ENCODE data around the gene SCARF2. TPM values are rescaled to one million over a fixed set of nuclear protein-coding genes. Genes with fewer than 3 reads are reported as not detected.
A peak's percentile ranks its signal among the peaks of the same experiment; 100 is the strongest.

The SCARF2 gene
- total RNA-seq, 1 donor, result 15.5 TPM

DNA sequence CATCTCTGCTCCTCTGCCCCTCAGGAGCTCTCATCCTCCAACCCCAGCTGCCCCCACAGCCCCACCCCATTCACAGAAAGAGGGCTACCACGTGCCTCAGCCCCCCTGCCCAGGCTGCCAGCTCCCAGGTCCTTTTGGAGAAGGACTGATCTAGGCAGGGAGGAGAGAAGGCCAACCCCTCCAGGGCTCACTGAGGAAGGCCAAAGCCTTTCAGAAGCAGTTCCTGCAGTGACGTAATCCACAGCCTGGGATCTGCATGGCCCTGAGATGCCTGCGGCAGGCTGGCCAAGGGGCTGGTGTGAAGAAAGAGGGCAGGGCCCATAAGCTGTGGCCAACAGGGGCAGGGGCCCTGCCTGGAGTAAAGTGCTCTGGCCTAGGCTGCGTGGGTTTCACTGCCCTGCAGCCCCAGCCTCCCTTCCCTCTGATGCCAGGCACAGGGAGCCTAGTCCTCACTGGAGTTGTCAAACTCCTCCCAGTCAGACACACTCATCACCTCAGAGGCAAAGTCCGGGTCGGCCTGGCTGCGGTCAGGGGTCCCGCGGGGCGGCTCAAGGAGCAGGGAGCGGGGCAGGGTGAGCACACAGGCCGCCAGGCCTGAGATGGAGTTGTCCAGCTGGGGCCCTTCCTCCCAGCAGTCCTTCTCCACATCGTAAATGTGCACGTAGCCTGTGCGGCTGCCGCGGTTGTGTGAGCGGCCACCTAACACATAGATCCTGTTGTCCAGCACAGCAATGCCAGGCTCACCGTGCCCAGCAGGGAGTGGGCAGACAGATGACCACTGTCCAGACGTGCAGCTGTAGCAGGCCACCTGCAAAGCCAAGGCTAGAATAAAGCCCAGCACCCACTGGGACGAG lies 4.2 kb upstream of the SCARF2 start:
- H3K4me3 ChIP-seq (ENCODE audit: low read depth, low read length), result no peak overlapping the region
- TF ChIP-seq, protein P1, sequence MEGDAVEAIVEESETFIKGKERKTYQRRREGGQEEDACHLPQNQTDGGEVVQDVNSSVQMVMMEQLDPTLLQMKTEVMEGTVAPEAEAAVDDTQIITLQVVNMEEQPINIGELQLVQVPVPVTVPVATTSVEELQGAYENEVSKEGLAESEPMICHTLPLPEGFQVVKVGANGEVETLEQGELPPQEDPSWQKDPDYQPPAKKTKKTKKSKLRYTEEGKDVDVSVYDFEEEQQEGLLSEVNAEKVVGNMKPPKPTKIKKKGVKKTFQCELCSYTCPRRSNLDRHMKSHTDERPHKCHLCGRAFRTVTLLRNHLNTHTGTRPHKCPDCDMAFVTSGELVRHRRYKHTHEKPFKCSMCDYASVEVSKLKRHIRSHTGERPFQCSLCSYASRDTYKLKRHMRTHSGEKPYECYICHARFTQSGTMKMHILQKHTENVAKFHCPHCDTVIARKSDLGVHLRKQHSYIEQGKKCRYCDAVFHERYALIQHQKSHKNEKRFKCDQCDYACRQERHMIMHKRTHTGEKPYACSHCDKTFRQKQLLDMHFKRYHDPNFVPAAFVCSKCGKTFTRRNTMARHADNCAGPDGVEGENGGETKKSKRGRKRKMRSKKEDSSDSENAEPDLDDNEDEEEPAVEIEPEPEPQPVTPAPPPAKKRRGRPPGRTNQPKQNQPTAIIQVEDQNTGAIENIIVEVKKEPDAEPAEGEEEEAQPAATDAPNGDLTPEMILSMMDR (IDR thresholded peaks at IDR 0.05; ENCODE audit: insufficient read depth, low read depth, low read length), result no peak
- DNase-seq (ENCODE audit: low read depth), result peak; percentile 71

DNA sequence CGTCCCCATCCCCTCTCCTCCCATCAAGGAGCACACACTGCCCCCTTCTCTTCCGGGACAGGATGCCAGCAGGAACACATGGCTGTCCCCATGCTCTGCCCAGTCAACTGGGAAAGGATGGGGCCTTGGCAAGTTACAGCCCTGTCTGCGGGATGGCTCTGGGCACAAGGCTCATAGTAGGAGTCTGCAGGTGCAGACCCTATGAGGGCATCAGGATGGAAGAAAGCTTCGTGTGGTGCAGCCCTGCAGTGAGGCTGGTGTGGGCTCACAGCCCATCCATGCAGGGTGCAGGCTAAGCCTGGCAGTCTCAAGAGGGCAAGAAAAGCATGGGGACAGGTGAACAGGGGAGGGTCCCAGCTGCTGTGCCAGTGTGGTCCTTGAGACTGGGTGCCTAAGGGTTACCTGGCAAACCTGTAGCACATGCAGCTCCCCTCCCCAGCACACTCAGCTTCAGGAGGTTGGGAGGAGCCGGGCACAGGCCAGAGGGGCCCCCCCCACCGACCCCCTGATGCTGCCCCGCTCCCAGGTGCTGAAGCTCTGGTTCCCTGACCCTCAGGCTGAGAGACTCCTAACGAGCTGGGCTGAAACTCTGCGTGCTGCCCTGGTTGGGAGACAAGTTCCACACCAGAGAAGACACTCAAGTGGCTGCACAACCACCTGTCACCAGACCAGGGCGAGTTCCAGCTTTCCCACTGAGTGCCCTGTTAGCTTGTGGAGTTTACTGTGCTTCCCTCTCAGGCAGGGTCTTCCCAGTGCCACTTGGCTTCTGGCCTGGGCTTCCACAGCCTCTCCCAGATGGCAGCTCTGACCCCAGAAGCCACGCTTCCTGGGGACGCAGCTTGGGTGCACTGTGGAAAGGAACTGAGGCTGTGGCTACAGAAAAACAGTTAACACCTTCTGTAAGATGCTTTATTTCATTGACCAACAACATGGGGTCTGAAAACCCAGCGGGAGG lies 3.3 kb upstream of the SCARF2 start:
- DNase-seq (ENCODE audit: low read depth), result no peak
- no peak overlapping the region for H3K4me3 ChIP-seq (ENCODE audit: low read depth, low read length)
- TF ChIP-seq, protein P1 (IDR thresholded peaks at IDR 0.05; ENCODE audit: insufficient read depth, low read depth, low read length), result no peak

DNA sequence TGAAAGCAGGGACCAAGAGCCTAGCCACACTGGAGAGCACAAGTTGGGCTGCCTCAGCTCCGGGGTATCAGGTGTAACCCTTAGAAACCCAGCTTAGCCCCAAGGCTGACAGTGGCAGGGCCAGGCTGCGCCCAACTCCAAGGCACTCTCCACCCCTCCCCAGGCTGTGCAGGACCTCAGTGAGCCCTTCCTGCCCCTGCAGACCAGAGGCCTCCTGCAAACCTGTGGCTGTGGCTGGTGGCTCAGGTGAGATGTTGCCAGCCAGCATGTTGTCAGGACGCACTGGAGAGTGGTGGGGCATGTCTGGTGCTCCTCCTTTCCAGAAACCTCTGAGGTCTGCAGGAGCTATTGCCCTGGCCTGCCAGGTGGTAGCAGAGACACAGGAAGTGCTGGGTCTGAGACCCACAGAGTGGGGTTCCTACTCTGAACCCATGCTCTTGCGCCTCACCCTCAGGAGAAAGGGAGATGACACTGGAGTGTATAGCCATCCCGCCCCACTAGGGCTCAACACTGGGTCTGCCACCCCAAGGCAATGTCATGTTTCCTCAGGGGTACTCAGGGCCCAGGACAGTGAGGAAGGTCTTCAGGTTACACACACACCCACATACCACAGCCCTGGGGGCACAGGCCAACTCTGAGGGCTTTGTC lies 2.4 kb upstream of the SCARF2 start:
- DNase-seq (ENCODE audit: low read depth), result no peak
- H3K4me3 ChIP-seq (ENCODE audit: low read depth, low read length), result no peak overlapping the region
- TF ChIP-seq, protein P1 (IDR thresholded peaks at IDR 0.05; ENCODE audit: insufficient read depth, low read depth, low read length), result no peak

DNA sequence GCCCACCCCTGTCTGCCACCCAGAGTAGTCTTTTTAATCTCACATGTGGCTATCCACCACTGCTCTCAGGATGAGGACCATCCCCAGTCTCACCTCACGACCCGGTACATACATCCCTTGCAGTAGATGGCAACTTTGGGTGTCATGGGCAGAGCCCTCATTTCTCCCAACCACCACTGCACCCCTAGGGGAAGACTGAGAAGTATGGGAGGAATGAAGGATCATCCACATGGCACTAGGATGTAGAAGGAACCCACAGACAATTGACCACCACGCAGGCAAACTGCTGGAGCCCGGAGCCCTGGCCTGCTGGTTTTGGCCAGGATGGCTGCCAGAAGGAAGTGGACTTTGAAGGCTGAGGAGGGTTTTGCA lies 1.9 kb upstream of the SCARF2 start:
- TF ChIP-seq, protein P1 (IDR thresholded peaks at IDR 0.05; ENCODE audit: insufficient read depth, low read depth, low read length), result no peak
- H3K4me3 ChIP-seq (ENCODE audit: low read depth, low read length), result no peak overlapping the region
- DNase-seq (ENCODE audit: low read depth), result no peak

DNA sequence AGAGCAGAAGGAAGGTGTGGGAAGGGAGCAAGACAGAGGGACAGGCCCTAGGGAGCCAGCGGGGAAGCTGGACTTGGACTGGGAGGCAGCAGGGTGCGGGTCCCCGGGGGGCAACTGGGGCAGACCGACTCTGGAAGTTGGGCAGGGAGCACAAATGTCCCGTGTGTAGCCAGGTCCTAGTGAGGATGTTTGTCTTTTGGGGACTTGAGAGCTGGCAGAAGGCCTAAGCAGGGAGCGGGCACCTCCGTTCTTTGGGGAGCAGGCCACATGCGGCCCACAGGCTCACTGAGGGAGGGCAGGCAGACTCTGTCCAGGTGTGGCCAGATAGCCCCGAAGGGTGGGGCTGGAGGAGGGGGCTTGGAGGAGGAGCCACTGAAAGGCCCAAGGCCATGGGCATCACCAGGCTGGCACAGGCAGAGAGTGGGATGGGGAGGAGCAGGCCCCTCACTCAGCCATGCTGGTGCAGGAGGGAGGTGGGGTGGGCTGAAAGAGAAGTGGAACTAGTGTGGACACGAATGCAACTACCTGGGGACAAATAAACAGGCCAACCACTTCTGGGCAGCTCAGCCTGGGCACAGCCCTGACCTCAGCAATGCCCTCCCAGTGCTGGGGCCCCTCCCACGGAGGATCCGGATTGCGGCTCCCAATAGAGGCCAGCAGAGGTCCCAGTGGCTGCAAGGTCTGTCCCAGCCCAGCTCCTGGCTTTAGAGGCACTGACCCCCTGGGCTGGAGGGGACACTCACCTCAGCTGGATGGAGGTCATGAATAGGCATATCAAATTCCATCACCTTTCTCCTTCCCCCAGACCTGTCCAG lies 1.3 kb upstream of the SCARF2 start:
- TF ChIP-seq, protein P1 (IDR thresholded peaks at IDR 0.05; ENCODE audit: insufficient read depth, low read depth, low read length), result peak; percentile 27
- peak overlapping the region; percentile 86 for H3K4me3 ChIP-seq (ENCODE audit: low read depth, low read length)
- no peak for DNase-seq (ENCODE audit: low read depth)

DNA sequence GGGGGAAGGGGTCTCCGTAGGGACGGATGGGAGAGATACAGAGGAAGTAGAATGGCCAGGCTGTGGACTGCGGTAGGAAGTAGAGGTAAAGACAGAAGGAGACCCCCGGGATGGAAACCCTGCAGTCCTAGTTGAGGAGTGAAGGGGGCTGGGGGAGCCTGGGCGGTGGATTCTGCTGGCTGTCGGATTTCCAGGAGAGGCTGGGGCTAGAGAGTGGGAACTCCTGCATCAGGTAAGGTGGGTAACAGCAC lies 727 bp upstream of the SCARF2 start:
- peak overlapping the region; percentile 86 for H3K4me3 ChIP-seq (ENCODE audit: low read depth, low read length)
- DNase-seq (ENCODE audit: low read depth), result no peak
- TF ChIP-seq, protein P1 (IDR thresholded peaks at IDR 0.05; ENCODE audit: insufficient read depth, low read depth, low read length), result no peak

Data from fibroblast of villous mesenchyme (primary cell).